Right lobe of liver (tissue), 4 donors: ENCODE measurements around the gene KIF5C.

ENCODE experiments used
- POLR2A ChIP-seq: fragments of 450-650 bp; IDR thresholded peaks from one replicate; pipeline ENCODE4 v1.6.1; 2017; ENCODE audit warnings: antibody characterized with exemption, mild to moderate bottlenecking
- TF ChIP-seq, protein P1 (sequence below), 4 donors: fragments of 200-600 bp in 3 of 4; fragments of 450-650 bp in 1 of 4; IDR thresholded peaks; one replicate each; pipeline versions ENCODE4 v1.5.1 to v1.8.0; 2016 to 2022; ENCODE audit warnings: antibody characterized with exemption in 4 of 4, mild to moderate bottlenecking in 2 of 4
- donor health status: DM: no; HTN: no; CAD: no.
- donor health status: DM: no; HTN: no; CAD: no.
- donor health status: DM: no; HTN: yes; CAD: no.

- TF ChIP-seq, protein P1, sequence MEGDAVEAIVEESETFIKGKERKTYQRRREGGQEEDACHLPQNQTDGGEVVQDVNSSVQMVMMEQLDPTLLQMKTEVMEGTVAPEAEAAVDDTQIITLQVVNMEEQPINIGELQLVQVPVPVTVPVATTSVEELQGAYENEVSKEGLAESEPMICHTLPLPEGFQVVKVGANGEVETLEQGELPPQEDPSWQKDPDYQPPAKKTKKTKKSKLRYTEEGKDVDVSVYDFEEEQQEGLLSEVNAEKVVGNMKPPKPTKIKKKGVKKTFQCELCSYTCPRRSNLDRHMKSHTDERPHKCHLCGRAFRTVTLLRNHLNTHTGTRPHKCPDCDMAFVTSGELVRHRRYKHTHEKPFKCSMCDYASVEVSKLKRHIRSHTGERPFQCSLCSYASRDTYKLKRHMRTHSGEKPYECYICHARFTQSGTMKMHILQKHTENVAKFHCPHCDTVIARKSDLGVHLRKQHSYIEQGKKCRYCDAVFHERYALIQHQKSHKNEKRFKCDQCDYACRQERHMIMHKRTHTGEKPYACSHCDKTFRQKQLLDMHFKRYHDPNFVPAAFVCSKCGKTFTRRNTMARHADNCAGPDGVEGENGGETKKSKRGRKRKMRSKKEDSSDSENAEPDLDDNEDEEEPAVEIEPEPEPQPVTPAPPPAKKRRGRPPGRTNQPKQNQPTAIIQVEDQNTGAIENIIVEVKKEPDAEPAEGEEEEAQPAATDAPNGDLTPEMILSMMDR (IDR thresholded peaks at IDR 0.05), result no peak
- no peak for TF ChIP-seq POLR2A
These were observed 84.7 kb downstream of the KIF5C start for GRCh38 chr2:148959745-148960144.
